WTC11 (cell line): ENCODE data around the gene ATP6V1G1. TPM values are rescaled to one million over a fixed set of nuclear protein-coding genes. Genes with fewer than 3 reads are reported as not detected.

Experiments
- ATAC-seq: fragments of 200-7000 bp; cut with Tn5 transposase; 2 replicates; pipeline ENCODE4 v1.10.0; 2021; ENCODE audit warnings: mild to moderate bottlenecking, moderate library complexity
- CTCF ChIA-PET: fragments of 300-600 bp; sonication (Branson Sonifier 250); formaldehyde crosslinking; loops from one replicate; lab custom pipeline; 2021; ENCODE audit warnings: antibody characterized with exemption; lab: Charles Lee
- POLR2A ChIA-PET: fragments of 350-600 bp; sonication (Branson Sonifier 250); formaldehyde crosslinking; loops from one replicate; lab custom pipeline; 2021; ENCODE audit warnings: antibody characterized with exemption; lab: Charles Lee
- DNase-seq: peaks from one replicate; pipeline ENCODE4 v3.0.0; 2021; ENCODE audit warnings: low spot score
- H3K27ac Mint-ChIP-seq: 2 replicates; pipeline ENCODE4 v1.8.0; 2021; ENCODE audit warnings: mixed read lengths
- H3K27me3 Mint-ChIP-seq: 2 replicates; pipeline ENCODE4 v1.8.0; 2021; ENCODE audit warnings: low read depth, mild to moderate bottlenecking, moderate library complexity, mixed read lengths
- H3K36me3 Mint-ChIP-seq: 2 replicates; pipeline ENCODE4 v1.8.0; 2021; ENCODE audit warnings: mixed read lengths
- H3K4me1 Mint-ChIP-seq: 2 replicates; pipeline ENCODE4 v1.8.0; 2022; ENCODE audit warnings: mixed read lengths
- H3K4me3 Mint-ChIP-seq: 2 replicates; pipeline ENCODE4 v1.8.0; 2021; ENCODE audit warnings: mild to moderate bottlenecking, moderate library complexity, mixed read lengths
- H3K9me3 Mint-ChIP-seq: 2 replicates; pipeline ENCODE4 v1.8.0; 2021; ENCODE audit warnings: mixed read lengths
- ELF4 ChIP-seq: sonication (generic); formaldehyde crosslinking; IDR thresholded peaks from 2 replicates; pipeline ENCODE4 v1.8.1; 2022; ENCODE audit warnings: low read depth, mild to moderate bottlenecking, moderate library complexity, missing genetic modification reagents
- ETV6 ChIP-seq: sonication (generic); formaldehyde crosslinking; IDR thresholded peaks from 2 replicates; pipeline ENCODE4 v1.8.1; 2022; ENCODE audit warnings: mild to moderate bottlenecking, missing genetic modification reagents
- FOXJ3 ChIP-seq: sonication (generic); formaldehyde crosslinking; IDR thresholded peaks from 2 replicates; pipeline ENCODE4 v1.9.0; 2021; ENCODE audit warnings: missing genetic modification reagents, mild to moderate bottlenecking, borderline replicate concordance
- FOXP1 ChIP-seq: sonication (generic); formaldehyde crosslinking; IDR thresholded peaks from 2 replicates; pipeline ENCODE4 v1.8.0; 2022; ENCODE audit warnings: missing genetic modification reagents, mild to moderate bottlenecking, moderate library complexity, borderline replicate concordance
- JAZF1 ChIP-seq: fragments of 250-450 bp; sonication (Bioruptor Pico); IDR thresholded peaks from 2 replicates; pipeline ENCODE4 v1.9.0; 2021; ENCODE audit warnings: moderate library complexity, mild to moderate bottlenecking, inconsistent platforms
- JUN ChIP-seq: sonication (generic); formaldehyde crosslinking; IDR thresholded peaks from 2 replicates; pipeline ENCODE4 v1.8.0; 2023; ENCODE audit warnings: mild to moderate bottlenecking, missing genetic modification reagents
- NFATC4 ChIP-seq: fragments of 250-450 bp; sonication (Bioruptor Pico); IDR thresholded peaks from 2 replicates; pipeline ENCODE4 v1.9.0; 2021; ENCODE audit warnings: mild to moderate bottlenecking
- NFE2L1 ChIP-seq: sonication (generic); formaldehyde crosslinking; IDR thresholded peaks from 2 replicates; pipeline ENCODE4 v1.8.1; 2023; ENCODE audit warnings: missing genetic modification reagents
- NR1H2 ChIP-seq: sonication (generic); formaldehyde crosslinking; IDR thresholded peaks from 2 replicates; pipeline ENCODE4 v1.9.0; 2021; ENCODE audit warnings: mild to moderate bottlenecking, moderate library complexity, missing genetic modification reagents
- PRDM15 ChIP-seq: sonication (generic); formaldehyde crosslinking; IDR thresholded peaks from 2 replicates; pipeline ENCODE4 v1.8.0; 2022; ENCODE audit warnings: missing genetic modification reagents
- PRRX2 ChIP-seq: fragments of 250-450 bp; sonication (Bioruptor Pico); IDR thresholded peaks from 2 replicates; pipeline ENCODE4 v1.8.0; 2021; ENCODE audit warnings: mild to moderate bottlenecking
- RELA ChIP-seq: sonication (generic); formaldehyde crosslinking; IDR thresholded peaks from 2 replicates; pipeline ENCODE4 v1.8.1; 2022; ENCODE audit warnings: missing genetic modification reagents, mild to moderate bottlenecking, borderline replicate concordance
- TCF7 ChIP-seq: sonication (generic); formaldehyde crosslinking; IDR thresholded peaks from 2 replicates; pipeline ENCODE4 v1.8.0; 2022; ENCODE audit warnings: mild to moderate bottlenecking, low read depth, missing genetic modification reagents, moderate library complexity
- ZNF138 ChIP-seq: sonication (generic); formaldehyde crosslinking; conservative IDR thresholded peaks from 2 replicates; pipeline ENCODE4 v1.8.1; 2022; ENCODE audit warnings: mild to moderate bottlenecking, moderate library complexity, missing genetic modification reagents
- ZNF317 ChIP-seq: sonication (generic); formaldehyde crosslinking; IDR thresholded peaks from 2 replicates; pipeline ENCODE4 v1.8.1; 2023; ENCODE audit warnings: low read depth, mild to moderate bottlenecking, moderate library complexity, missing genetic modification reagents, borderline replicate concordance
- ZNF416 ChIP-seq: fragments of 250-450 bp; sonication (Bioruptor Pico); IDR thresholded peaks from 2 replicates; pipeline ENCODE4 v1.9.0; 2021; ENCODE audit warnings: mild to moderate bottlenecking, inconsistent platforms
- total RNA-seq: library from RNA; stranded (reverse); gene quantifications from 3 replicates; pipeline ENCODE4 v1.2.3, GENCODE V29; 2021
- TF ChIP-seq, protein P1 (sequence below): sonication (generic); formaldehyde crosslinking; IDR thresholded peaks from 2 replicates; pipeline ENCODE4 v1.8.1; 2022; ENCODE audit warnings: low read depth, missing genetic modification reagents, borderline replicate concordance
- TF ChIP-seq, protein P2 (sequence below): fragments of 250-450 bp; sonication (Bioruptor Pico); IDR thresholded peaks from 2 replicates; pipeline ENCODE4 v1.9.0; 2021; ENCODE audit warnings: moderate library complexity, mild to moderate bottlenecking, inconsistent platforms, borderline replicate concordance
- TF ChIP-seq, protein P3 (sequence below): sonication (generic); formaldehyde crosslinking; IDR thresholded peaks from 2 replicates; pipeline ENCODE4 v1.8.0; 2023; ENCODE audit warnings: missing genetic modification reagents, mild to moderate bottlenecking, borderline replicate concordance

ATP6V1G1 gene
- total RNA-seq, 1 experiment from 2014 or later: 108 TPM

DNA sequence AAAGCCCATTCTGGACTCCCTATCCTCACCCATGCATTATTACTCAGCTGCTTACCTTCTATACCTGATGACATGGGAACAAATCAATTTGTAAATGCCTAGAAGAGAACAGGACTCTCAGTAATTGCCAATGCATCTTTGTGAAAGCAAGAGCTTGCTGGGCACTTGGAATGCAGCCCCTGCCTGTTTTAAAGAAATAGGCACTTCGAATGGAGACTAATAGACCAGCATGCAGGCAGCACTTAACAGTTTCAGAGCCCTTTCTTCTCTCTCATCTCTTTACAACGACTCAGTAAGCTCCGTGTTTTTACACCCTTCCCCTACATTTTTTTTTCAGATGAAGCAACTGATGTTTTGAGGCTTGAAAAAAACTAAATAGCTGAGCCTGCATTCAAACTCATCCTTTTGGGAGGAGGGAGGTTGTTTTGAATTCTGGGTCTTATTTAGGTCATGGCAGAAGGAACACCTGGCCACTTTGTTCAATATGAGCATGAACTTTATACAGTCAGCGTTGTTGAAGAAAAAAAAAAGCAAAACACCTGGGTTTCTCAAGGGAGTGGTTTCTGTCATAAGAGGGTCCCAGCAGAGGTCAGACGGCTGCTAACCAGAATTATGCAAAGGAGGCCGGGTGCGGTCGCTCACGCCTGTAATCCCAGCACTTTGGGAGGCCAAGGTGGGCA, 47.7 kb upstream of the ATP6V1G1 start:
- Mint-ChIP-seq H3K4me1 (peaks cover 9% of the 10 kb centered on the region), H3K36me3 (no peaks in the 10 kb centered on the region), H3K4me3 (no peak overlapping the region), H3K27me3 (0 out of 2 replicates have a peak, but pooled peaks cover 1% of the 10 kb centered on the region), H3K9me3 (no peaks in the 10 kb centered on the region), H3K27ac (no peak overlapping the region)
- DNase-seq: no peak
- TF ChIP-seq FOXJ3 (CRISPR knock-in tag) (no peak), RELA (CRISPR knock-in tag) (no peak), NFE2L1 (CRISPR knock-in tag) (no peak), TCF7 (no peak), JAZF1 (CRISPR knock-in tag) (no peak), PRRX2 (no peak), ETV6 (no peak), ZNF416 (CRISPR knock-in tag) (no peak), ELF4 (CRISPR knock-in tag) (no peak), ZNF138 (CRISPR knock-in tag) (no peak), NFATC4 (no peak), JUN (CRISPR knock-in tag) (no peak), ZNF317 (CRISPR knock-in tag) (no peak), PRDM15 (no peak), NR1H2 (CRISPR knock-in tag) (no peak), FOXP1 (CRISPR knock-in tag) (no peak)
- TF ChIP-seq, protein P1, sequence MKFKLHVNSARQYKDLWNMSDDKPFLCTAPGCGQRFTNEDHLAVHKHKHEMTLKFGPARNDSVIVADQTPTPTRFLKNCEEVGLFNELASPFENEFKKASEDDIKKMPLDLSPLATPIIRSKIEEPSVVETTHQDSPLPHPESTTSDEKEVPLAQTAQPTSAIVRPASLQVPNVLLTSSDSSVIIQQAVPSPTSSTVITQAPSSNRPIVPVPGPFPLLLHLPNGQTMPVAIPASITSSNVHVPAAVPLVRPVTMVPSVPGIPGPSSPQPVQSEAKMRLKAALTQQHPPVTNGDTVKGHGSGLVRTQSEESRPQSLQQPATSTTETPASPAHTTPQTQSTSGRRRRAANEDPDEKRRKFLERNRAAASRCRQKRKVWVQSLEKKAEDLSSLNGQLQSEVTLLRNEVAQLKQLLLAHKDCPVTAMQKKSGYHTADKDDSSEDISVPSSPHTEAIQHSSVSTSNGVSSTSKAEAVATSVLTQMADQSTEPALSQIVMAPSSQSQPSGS (CRISPR knock-in tag): no peak
- TF ChIP-seq, protein P2, sequence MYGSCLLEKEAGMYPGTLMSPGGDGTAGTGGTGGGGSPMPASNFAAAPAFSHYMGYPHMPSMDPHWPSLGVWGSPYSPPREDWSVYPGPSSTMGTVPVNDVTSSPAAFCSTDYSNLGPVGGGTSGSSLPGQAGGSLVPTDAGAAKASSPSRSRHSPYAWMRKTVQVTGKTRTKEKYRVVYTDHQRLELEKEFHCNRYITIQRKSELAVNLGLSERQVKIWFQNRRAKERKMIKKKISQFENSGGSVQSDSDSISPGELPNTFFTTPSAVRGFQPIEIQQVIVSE: no peak
- TF ChIP-seq, protein P3, sequence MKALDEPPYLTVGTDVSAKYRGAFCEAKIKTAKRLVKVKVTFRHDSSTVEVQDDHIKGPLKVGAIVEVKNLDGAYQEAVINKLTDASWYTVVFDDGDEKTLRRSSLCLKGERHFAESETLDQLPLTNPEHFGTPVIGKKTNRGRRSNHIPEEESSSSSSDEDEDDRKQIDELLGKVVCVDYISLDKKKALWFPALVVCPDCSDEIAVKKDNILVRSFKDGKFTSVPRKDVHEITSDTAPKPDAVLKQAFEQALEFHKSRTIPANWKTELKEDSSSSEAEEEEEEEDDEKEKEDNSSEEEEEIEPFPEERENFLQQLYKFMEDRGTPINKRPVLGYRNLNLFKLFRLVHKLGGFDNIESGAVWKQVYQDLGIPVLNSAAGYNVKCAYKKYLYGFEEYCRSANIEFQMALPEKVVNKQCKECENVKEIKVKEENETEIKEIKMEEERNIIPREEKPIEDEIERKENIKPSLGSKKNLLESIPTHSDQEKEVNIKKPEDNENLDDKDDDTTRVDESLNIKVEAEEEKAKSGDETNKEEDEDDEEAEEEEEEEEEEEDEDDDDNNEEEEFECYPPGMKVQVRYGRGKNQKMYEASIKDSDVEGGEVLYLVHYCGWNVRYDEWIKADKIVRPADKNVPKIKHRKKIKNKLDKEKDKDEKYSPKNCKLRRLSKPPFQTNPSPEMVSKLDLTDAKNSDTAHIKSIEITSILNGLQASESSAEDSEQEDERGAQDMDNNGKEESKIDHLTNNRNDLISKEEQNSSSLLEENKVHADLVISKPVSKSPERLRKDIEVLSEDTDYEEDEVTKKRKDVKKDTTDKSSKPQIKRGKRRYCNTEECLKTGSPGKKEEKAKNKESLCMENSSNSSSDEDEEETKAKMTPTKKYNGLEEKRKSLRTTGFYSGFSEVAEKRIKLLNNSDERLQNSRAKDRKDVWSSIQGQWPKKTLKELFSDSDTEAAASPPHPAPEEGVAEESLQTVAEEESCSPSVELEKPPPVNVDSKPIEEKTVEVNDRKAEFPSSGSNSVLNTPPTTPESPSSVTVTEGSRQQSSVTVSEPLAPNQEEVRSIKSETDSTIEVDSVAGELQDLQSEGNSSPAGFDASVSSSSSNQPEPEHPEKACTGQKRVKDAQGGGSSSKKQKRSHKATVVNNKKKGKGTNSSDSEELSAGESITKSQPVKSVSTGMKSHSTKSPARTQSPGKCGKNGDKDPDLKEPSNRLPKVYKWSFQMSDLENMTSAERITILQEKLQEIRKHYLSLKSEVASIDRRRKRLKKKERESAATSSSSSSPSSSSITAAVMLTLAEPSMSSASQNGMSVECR (CRISPR knock-in tag): no peak
- ChIA-PET CTCF (interaction anchor here (1.4 to 3.3 kb wide), 3 partner anchors 48 to 134 kb away, joined by 4 to 17 read pairs (median 8); partner anchors contain the start of gene ATP6V1G1), POLR2A (interaction anchor here (0.9 kb wide), 1 partner anchor 113 kb away, joined by 4 read pairs; no protein-coding TSS in a partner anchor)
- ATAC-seq: no peak
